HL-60 (cell line): Measurements from ENCODE around the gene ABHD15.

ENCODE experiments used
- DNase-seq, 2 experiments: peaks; one replicate each; pipeline ENCODE4 v3.0.0-alpha.2; 2010 to 2020; ENCODE audit warnings: low read depth in 1 of 2, low spot score in 1 of 2
- H3K27ac ChIP-seq: fragments of 250-450 bp; sonication (Bioruptor Pico); replicated peaks from 2 replicates; pipeline ENCODE4 v1.5.1; 2020; ENCODE audit warnings: mild to moderate bottlenecking, moderate library complexity
- H3K27me3 ChIP-seq: fragments of 250-450 bp; sonication (Bioruptor Pico); 2 replicates; pipeline ENCODE4 v1.5.1; 2021; ENCODE audit warnings: mild to moderate bottlenecking, moderate library complexity; ENCODE audit not compliant: insufficient read depth, poor library complexity, severe bottlenecking
- H3K4me3 ChIP-seq: replicated peaks from 2 replicates; pipeline ENCODE4 v1.5.1; 2011; ENCODE audit warnings: mild to moderate bottlenecking, control low read depth, low read length; ENCODE audit not compliant: insufficient read depth
- CTCF ChIP-seq: IDR thresholded peaks from one replicate; pipeline ENCODE4 v1.5.1; 2011; ENCODE audit warnings: low read length, control low read depth, inconsistent platforms; ENCODE audit not compliant: insufficient read depth
- GABPA ChIP-seq: IDR thresholded peaks from 2 replicates; pipeline ENCODE4 v1.6.1; 2012; ENCODE audit warnings: low read depth
- POLR2AphosphoS5 ChIP-seq: IDR thresholded peaks from 2 replicates; pipeline ENCODE4 v1.6.1; 2012; ENCODE audit warnings: low read depth
- REST ChIP-seq: IDR thresholded peaks from 2 replicates; pipeline ENCODE4 v1.6.1; 2012; ENCODE audit warnings: low read depth; ENCODE audit not compliant: insufficient replicate concordance
- SPI1 ChIP-seq: IDR thresholded peaks from 2 replicates; pipeline ENCODE4 v1.6.1; 2012; ENCODE audit warnings: low read depth, mild to moderate bottlenecking, borderline replicate concordance

Gene ABHD15

GRCh38 chr17:29571486-29571882 lies 4.6 kb upstream of the ABHD15 start:
- Histone ChIP-seq H3K27me3 (no peaks in the 10 kb centered on the region), H3K27ac (no peak overlapping the region), H3K4me3 (no peak overlapping the region)
- DNase-seq: no peak
- TF ChIP-seq CTCF: no peak
- no peak for TF ChIP-seq REST
- no peak for TF ChIP-seq SPI1
- TF ChIP-seq GABPA: no peak
- TF ChIP-seq POLR2AphosphoS5: no peak

GRCh38 chr17:29570521-29570920 lies 3.7 kb upstream of the ABHD15 start:
- Histone ChIP-seq H3K27me3 (no peaks in the 10 kb centered on the region), H3K27ac (no peak overlapping the region), H3K4me3 (no peak overlapping the region)
- no peak for DNase-seq
- TF ChIP-seq SPI1: no peak
- no peak for TF ChIP-seq CTCF
- no peak for TF ChIP-seq GABPA
- TF ChIP-seq REST: no peak
- no peak for TF ChIP-seq POLR2AphosphoS5

GRCh38 chr17:29569245-29569950 lies 2.6 kb upstream of the ABHD15 start:
- TF ChIP-seq POLR2AphosphoS5 (no peak), CTCF (no peak), REST (no peak), SPI1 (no peak), GABPA (no peak)
- no peak for DNase-seq
- H3K4me3 ChIP-seq: peak overlapping the region; percentile 76
- no peaks in the 10 kb centered on the region for H3K27me3 ChIP-seq
- H3K27ac ChIP-seq: peak overlapping the region; percentile 72
